Colonic mucosa (tissue), 4 donors: ENCODE measurements around the gene NOPCHAP1. TPM values are rescaled to one million over a fixed set of nuclear protein-coding genes. Genes with fewer than 3 reads are reported as not detected.

Experiments
- DNase-seq: peaks from one replicate; pipeline ENCODE4 v3.0.0-alpha.2; 2020
- H3K27ac ChIP-seq: fragments of 200-600 bp; one replicate; pipeline ENCODE4 v1.8.0; 2021
- H3K27me3 ChIP-seq: fragments of 200-600 bp; one replicate; pipeline ENCODE4 v1.8.0; 2021
- H3K36me3 ChIP-seq: fragments of 200-600 bp; one replicate; pipeline ENCODE4 v1.8.0; 2021
- H3K4me1 ChIP-seq: fragments of 200-600 bp; one replicate; pipeline ENCODE4 v1.8.0; 2021; ENCODE audit warnings: mild to moderate bottlenecking
- H3K4me3 ChIP-seq: fragments of 200-600 bp; one replicate; pipeline ENCODE4 v1.8.0; 2021
- H3K9ac ChIP-seq, 2 donors: one replicate each; pipeline ENCODE4 v1.7.0; 2013; ENCODE audit warnings: control low read depth in 2 of 2, low read depth in 2 of 2, low read length in 2 of 2
- H3K9me3 ChIP-seq: fragments of 200-600 bp; one replicate; pipeline ENCODE4 v1.8.0; 2021
- intact Hi-C: fragments of 100-400 bp; cut with DNase I; formaldehyde crosslinking; loops from one replicate; pipeline ENCODE4 v1.14.1; 2022
- total RNA-seq, 2 donors: library from RNA; stranded (reverse); fragmentation: NEBNext Ultra II Directional in 1 of 2; extraction: Animal tissue kit (Norgen Biotek cat#: 25700) in 1 of 2; gene quantifications; one replicate each; pipeline ENCODE4 v1.2.1, GENCODE V29; 2021
- TF ChIP-seq, protein P1 (sequence below): fragments of 200-600 bp; IDR thresholded peaks from one replicate; pipeline ENCODE4 v1.8.0; 2022; ENCODE audit warnings: antibody characterized with exemption, mild to moderate bottlenecking
- donor health status: healthy.
- donor health status: DM: no; HTN: no; CAD: no.
- donor health status: DM: no; HTN: no; CAD: no.

Gene NOPCHAP1
- total RNA-seq, 2 donors from 2014 or later = 8.7 to 15.3 TPM

- Histone ChIP-seq H3K4me1 (no peaks in the 10 kb centered on the region), H3K36me3 (no peaks in the 10 kb centered on the region), H3K27ac (no peak overlapping the region), H3K27me3 (no peaks in the 10 kb centered on the region), H3K4me3 (no peak overlapping the region), H3K9ac (no peak overlapping the region), H3K9me3 (no peaks in the 10 kb centered on the region)
- TF ChIP-seq, protein P1, sequence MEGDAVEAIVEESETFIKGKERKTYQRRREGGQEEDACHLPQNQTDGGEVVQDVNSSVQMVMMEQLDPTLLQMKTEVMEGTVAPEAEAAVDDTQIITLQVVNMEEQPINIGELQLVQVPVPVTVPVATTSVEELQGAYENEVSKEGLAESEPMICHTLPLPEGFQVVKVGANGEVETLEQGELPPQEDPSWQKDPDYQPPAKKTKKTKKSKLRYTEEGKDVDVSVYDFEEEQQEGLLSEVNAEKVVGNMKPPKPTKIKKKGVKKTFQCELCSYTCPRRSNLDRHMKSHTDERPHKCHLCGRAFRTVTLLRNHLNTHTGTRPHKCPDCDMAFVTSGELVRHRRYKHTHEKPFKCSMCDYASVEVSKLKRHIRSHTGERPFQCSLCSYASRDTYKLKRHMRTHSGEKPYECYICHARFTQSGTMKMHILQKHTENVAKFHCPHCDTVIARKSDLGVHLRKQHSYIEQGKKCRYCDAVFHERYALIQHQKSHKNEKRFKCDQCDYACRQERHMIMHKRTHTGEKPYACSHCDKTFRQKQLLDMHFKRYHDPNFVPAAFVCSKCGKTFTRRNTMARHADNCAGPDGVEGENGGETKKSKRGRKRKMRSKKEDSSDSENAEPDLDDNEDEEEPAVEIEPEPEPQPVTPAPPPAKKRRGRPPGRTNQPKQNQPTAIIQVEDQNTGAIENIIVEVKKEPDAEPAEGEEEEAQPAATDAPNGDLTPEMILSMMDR = no peak
- DNase-seq = no peak
- intact Hi-C loops = no loop called here
These were observed 38.8 kb downstream of the NOPCHAP1 start for GRCh38 chr12:105024928-105025327.

DNA sequence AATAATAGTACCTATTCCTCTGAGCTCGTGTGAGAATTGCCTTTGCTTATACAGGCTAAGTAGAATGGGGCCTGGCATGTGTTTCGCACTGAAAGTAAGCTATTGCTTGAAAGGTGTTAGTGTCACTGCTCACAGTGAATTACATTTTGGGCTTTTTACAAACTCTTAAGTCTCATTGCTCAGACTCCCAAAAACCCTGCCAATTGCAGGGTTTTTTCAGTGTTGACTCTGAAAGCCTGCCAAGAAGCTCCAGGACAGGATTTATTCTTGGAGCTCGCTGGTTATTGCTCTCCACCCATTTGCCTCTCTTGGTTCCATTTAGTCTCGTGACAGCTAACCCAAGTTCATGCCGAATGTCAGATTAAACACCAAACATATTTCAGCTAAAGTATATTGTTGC, 39.8 kb downstream of the NOPCHAP1 start:
- TF ChIP-seq, protein P1 = no peak
- Histone ChIP-seq H3K4me1 (no peaks in the 10 kb centered on the region), H3K9ac (no peak overlapping the region), H3K9me3 (no peaks in the 10 kb centered on the region), H3K36me3 (no peaks in the 10 kb centered on the region), H3K27ac (no peak overlapping the region), H3K4me3 (no peak overlapping the region), H3K27me3 (no peaks in the 10 kb centered on the region)
- intact Hi-C loops = no loop called here
- peak; percentile 75 for DNase-seq

DNA sequence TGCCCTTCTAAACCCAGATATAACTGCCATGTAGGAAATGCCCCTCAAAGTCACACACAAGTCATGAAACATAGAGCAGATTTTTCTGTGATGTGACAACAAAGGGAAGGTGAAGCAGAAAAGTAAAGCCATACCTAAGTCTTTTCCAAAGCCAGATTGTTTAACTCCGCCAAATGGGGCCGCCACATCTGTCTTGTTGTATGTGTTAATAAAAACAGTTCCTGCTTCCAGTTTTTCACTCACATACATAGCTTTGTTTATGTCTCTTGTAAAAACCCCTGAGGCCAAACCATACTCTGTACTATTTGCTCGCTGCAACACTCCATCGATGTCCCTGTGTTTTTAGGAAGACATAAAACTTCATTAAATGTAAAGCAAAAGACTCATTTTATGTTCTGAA, 40.3 kb downstream of the NOPCHAP1 start:
- intact Hi-C loops = no loop called here
- H3K4me3 ChIP-seq = no peak overlapping the region
- H3K27ac ChIP-seq = no peak overlapping the region
- H3K36me3 ChIP-seq = no peaks in the 10 kb centered on the region
- H3K4me1 ChIP-seq = no peaks in the 10 kb centered on the region
- TF ChIP-seq, protein P1 = no peak
- no peak overlapping the region for H3K9ac ChIP-seq
- H3K9me3 ChIP-seq = no peaks in the 10 kb centered on the region
- no peak for DNase-seq
- H3K27me3 ChIP-seq = no peaks in the 10 kb centered on the region

GRCh38 chr12:105030820-105031807, 45.0 kb downstream of the NOPCHAP1 start:
- TF ChIP-seq, protein P1 = no peak
- Histone ChIP-seq H3K4me1 (no peaks in the 10 kb centered on the region), H3K9ac (no peak overlapping the region), H3K36me3 (no peaks in the 10 kb centered on the region), H3K27ac (no peak overlapping the region), H3K9me3 (no peaks in the 10 kb centered on the region), H3K27me3 (no peaks in the 10 kb centered on the region), H3K4me3 (no peak overlapping the region)
- intact Hi-C loops = no loop called here
- no peak for DNase-seq

- Histone ChIP-seq H3K4me1 (no peaks in the 10 kb centered on the region), H3K27ac (no peak overlapping the region), H3K9me3 (no peaks in the 10 kb centered on the region), H3K36me3 (no peaks in the 10 kb centered on the region), H3K27me3 (no peaks in the 10 kb centered on the region), H3K4me3 (no peak overlapping the region), H3K9ac (no peak overlapping the region)
- TF ChIP-seq, protein P1 = no peak
- intact Hi-C loops = no loop called here
- DNase-seq = no peak
These were observed 46.7 kb downstream of the NOPCHAP1 start for GRCh38 chr12:105032703-105033357.
